GM23338 (cell line): ENCODE data around the gene PFDN4. TPM values are rescaled to one million over a fixed set of nuclear protein-coding genes. Genes with fewer than 3 reads are reported as not detected.

Experiments used
- ATAC-seq: fragments of 200-7000 bp; cut with Tn5 transposase; 3 replicates; pipeline ENCODE4 v1.9.1; 2020
- DNase-seq: peaks from one replicate; pipeline ENCODE4 v3.0.0-alpha.2; 2015; ENCODE audit warnings: low spot score
- H2AFZ ChIP-seq: fragments of 200-600 bp; sonication (generic); 2 replicates; pipeline ENCODE4 v1.8.0; 2016; ENCODE audit warnings: antibody characterized with exemption, mild to moderate bottlenecking, moderate library complexity
- H3F3A ChIP-seq: fragments of 200-600 bp; sonication (generic); replicated peaks from 2 replicates; pipeline ENCODE4 v1.8.0; 2017; ENCODE audit warnings: antibody characterized with exemption, mixed run types, low read depth
- H3K27ac ChIP-seq: fragments of 200-600 bp; sonication (generic); 2 replicates; pipeline ENCODE4 v1.6.1; 2016; ENCODE audit warnings: low read depth
- H3K27me3 ChIP-seq: fragments of 200-600 bp; sonication (generic); 2 replicates; pipeline ENCODE4 v1.8.0; 2016; ENCODE audit warnings: mild to moderate bottlenecking, mixed run types, moderate library complexity; ENCODE audit not compliant: insufficient read depth
- H3K36me3 ChIP-seq: fragments of 200-600 bp; sonication (generic); 2 replicates; pipeline ENCODE4 v1.8.0; 2016; ENCODE audit warnings: mild to moderate bottlenecking; ENCODE audit not compliant: insufficient read depth
- H3K4me1 ChIP-seq: fragments of 200-600 bp; sonication (generic); 2 replicates; pipeline ENCODE4 v1.8.0; 2016; ENCODE audit warnings: mild to moderate bottlenecking, moderate library complexity; ENCODE audit not compliant: insufficient read depth
- H3K4me2 ChIP-seq: fragments of 200-600 bp; sonication (generic); 2 replicates; pipeline ENCODE4 v1.7.1; 2017; ENCODE audit warnings: mixed run types
- H3K4me3 ChIP-seq: fragments of 200-600 bp; sonication (generic); 2 replicates; pipeline ENCODE4 v1.6.1; 2016; ENCODE audit warnings: mixed run types
- H3K79me2 ChIP-seq: fragments of 200-600 bp; sonication (generic); replicated peaks from 2 replicates; pipeline ENCODE4 v1.8.0; 2017; ENCODE audit warnings: mild to moderate bottlenecking; ENCODE audit not compliant: insufficient read depth
- H3K9me2 ChIP-seq: fragments of 200-600 bp; sonication (generic); 2 replicates; pipeline ENCODE4 v1.8.0; 2017; ENCODE audit not compliant: insufficient read depth
- H4K20me1 ChIP-seq: fragments of 200-600 bp; sonication (generic); replicated peaks from 2 replicates; pipeline ENCODE4 v1.8.0; 2017; ENCODE audit warnings: mild to moderate bottlenecking; ENCODE audit not compliant: insufficient read depth
- H3K27ac Mint-ChIP-seq: 2 replicates; pipeline ENCODE4 v1.8.0; 2020; ENCODE audit warnings: inconsistent platforms, mild to moderate bottlenecking, moderate library complexity, mixed read lengths
- H3K27me3 Mint-ChIP-seq: 3 replicates; pipeline ENCODE4 v1.8.0; 2022; ENCODE audit warnings: low read depth, mild to moderate bottlenecking, moderate library complexity, mixed read lengths, inconsistent platforms; ENCODE audit not compliant: insufficient read depth, poor library complexity
- H3K36me3 Mint-ChIP-seq: 3 replicates; pipeline ENCODE4 v1.8.0; 2021; ENCODE audit warnings: low read depth, mild to moderate bottlenecking, inconsistent platforms, moderate library complexity, mixed read lengths
- H3K4me1 Mint-ChIP-seq: 3 replicates; pipeline ENCODE4 v1.8.0; 2020; ENCODE audit warnings: mild to moderate bottlenecking, inconsistent platforms, mixed read lengths
- H3K4me3 Mint-ChIP-seq: 3 replicates; pipeline ENCODE4 v1.8.0; 2021; ENCODE audit warnings: moderate library complexity, mild to moderate bottlenecking, inconsistent platforms, mixed read lengths
- H3K9me3 Mint-ChIP-seq: 3 replicates; pipeline ENCODE4 v1.8.0; 2020; ENCODE audit warnings: moderate library complexity, mild to moderate bottlenecking, inconsistent platforms, mixed read lengths
- CREB1 ChIP-seq: fragments of 250-450 bp; sonication (Bioruptor Pico); IDR thresholded peaks from 2 replicates; pipeline ENCODE4 v1.5.0; 2020; ENCODE audit warnings: low read depth, mild to moderate bottlenecking, moderate library complexity
- ETS1 ChIP-seq: IDR thresholded peaks from 2 replicates; pipeline ENCODE4 v1.6.1; 2016; ENCODE audit warnings: antibody characterized with exemption
- EZH2 ChIP-seq: fragments of 200-600 bp; sonication (generic); IDR thresholded peaks from one replicate; pipeline ENCODE4 v1.8.0; 2017; ENCODE audit warnings: antibody characterized with exemption, mild to moderate bottlenecking, low read depth; ENCODE audit not compliant: unreplicated experiment
- EZH2phosphoT487 ChIP-seq: fragments of 200-600 bp; sonication (generic); IDR thresholded peaks from one replicate; pipeline ENCODE4 v1.8.1; 2018; ENCODE audit warnings: antibody characterized with exemption; ENCODE audit not compliant: unreplicated experiment
- JUNB ChIP-seq: IDR thresholded peaks from one replicate; pipeline ENCODE4 v1.6.1; 2016; ENCODE audit warnings: antibody characterized with exemption; ENCODE audit not compliant: unreplicated experiment
- NANOG ChIP-seq: IDR thresholded peaks from 2 replicates; pipeline ENCODE4 v1.6.1; 2016; ENCODE audit warnings: antibody characterized with exemption, borderline replicate concordance
- POLR2AphosphoS5 ChIP-seq: IDR thresholded peaks from 2 replicates; pipeline ENCODE4 v1.6.1; 2016; ENCODE audit warnings: antibody characterized with exemption, low read depth
- ZNF114 ChIP-seq: fragments of 250-450 bp; sonication (Bioruptor Pico); IDR thresholded peaks from 2 replicates; pipeline ENCODE4 v1.5.0; 2020; ENCODE audit warnings: mild to moderate bottlenecking, moderate library complexity
- ZNF331 ChIP-seq: fragments of 250-450 bp; sonication (Bioruptor Pico); IDR thresholded peaks from 2 replicates; pipeline ENCODE4 v1.5.0; 2020; ENCODE audit warnings: low read depth, mild to moderate bottlenecking, moderate library complexity
- polyA plus RNA-seq: library from polyadenylated mRNA; unstranded; fragments of >200 nt; fragmentation: Nextera tagmentation; extraction: Ambion mirVana; gene quantifications from 2 replicates; pipeline ENCODE4 v1.2.1, GENCODE V29; 2016
- total RNA-seq: library from RNA; depleted of rRNA; stranded (reverse); fragments of >200 nt; shearing (Covaris generic); gene quantifications from 2 replicates; pipeline ENCODE4 v1.2.3, GENCODE V29; 2014
- TF ChIP-seq, protein P1 (sequence below), 2 experiments: fragments of 200-600 bp in 1 of 2; sonication (generic) in 1 of 2; conservative IDR thresholded peaks; 2 replicates each; pipeline versions ENCODE4 v1.5.1 to v1.6.1; 2016 to 2017; ENCODE audit warnings: antibody characterized with exemption in 2 of 2, low read depth in 2 of 2, mild to moderate bottlenecking in 2 of 2, moderate library complexity in 1 of 2
- TF ChIP-seq, protein P2 (sequence below): IDR thresholded peaks from one replicate; pipeline ENCODE4 v1.6.1; 2018; ENCODE audit warnings: antibody characterized with exemption; ENCODE audit not compliant: unreplicated experiment

The PFDN4 gene
- total and polyA plus RNA-seq, 2 experiments from 2014 or later: 105 to 477 TPM

- Mint-ChIP-seq H3K4me3 (no peak overlapping the region), H3K9me3 (peaks cover 3% of the 10 kb centered on the region; the same call in 1 of the 3 replicates), H3K4me1 (peaks cover 14% of the 10 kb centered on the region; the same call in 2 of the 3 replicates), H3K27me3 (peaks cover 43% of the 10 kb centered on the region), H3K27ac (no peak overlapping the region), H3K36me3 (no peaks in the 10 kb centered on the region)
- Histone ChIP-seq H3K4me1 (peaks cover 16% of the 10 kb centered on the region), H3K4me3 (no peak overlapping the region), H2AFZ (no peak overlapping the region), H4K20me1 (no peaks in the 10 kb centered on the region), H3F3A (no peaks in the 10 kb centered on the region), H3K27me3 (peaks cover 52% of the 10 kb centered on the region), H3K27ac (no peak overlapping the region), H3K79me2 (no peaks in the 10 kb centered on the region), H3K9me2 (no peaks in the 10 kb centered on the region), H3K4me2 (no peak overlapping the region), H3K36me3 (no peaks in the 10 kb centered on the region)
- DNase-seq (no peak), ATAC-seq (no peak)
- TF ChIP-seq POLR2AphosphoS5: no peak
- TF ChIP-seq ZNF331 (CRISPR knock-in tag): no peak
- no peak for TF ChIP-seq ETS1
- TF ChIP-seq, protein P1, sequence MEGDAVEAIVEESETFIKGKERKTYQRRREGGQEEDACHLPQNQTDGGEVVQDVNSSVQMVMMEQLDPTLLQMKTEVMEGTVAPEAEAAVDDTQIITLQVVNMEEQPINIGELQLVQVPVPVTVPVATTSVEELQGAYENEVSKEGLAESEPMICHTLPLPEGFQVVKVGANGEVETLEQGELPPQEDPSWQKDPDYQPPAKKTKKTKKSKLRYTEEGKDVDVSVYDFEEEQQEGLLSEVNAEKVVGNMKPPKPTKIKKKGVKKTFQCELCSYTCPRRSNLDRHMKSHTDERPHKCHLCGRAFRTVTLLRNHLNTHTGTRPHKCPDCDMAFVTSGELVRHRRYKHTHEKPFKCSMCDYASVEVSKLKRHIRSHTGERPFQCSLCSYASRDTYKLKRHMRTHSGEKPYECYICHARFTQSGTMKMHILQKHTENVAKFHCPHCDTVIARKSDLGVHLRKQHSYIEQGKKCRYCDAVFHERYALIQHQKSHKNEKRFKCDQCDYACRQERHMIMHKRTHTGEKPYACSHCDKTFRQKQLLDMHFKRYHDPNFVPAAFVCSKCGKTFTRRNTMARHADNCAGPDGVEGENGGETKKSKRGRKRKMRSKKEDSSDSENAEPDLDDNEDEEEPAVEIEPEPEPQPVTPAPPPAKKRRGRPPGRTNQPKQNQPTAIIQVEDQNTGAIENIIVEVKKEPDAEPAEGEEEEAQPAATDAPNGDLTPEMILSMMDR (conservative IDR thresholded peaks at IDR 0.05; ENCODE audit: low read depth in 2 of 2): no peak
- no peak for TF ChIP-seq EZH2
- TF ChIP-seq, protein P2, sequence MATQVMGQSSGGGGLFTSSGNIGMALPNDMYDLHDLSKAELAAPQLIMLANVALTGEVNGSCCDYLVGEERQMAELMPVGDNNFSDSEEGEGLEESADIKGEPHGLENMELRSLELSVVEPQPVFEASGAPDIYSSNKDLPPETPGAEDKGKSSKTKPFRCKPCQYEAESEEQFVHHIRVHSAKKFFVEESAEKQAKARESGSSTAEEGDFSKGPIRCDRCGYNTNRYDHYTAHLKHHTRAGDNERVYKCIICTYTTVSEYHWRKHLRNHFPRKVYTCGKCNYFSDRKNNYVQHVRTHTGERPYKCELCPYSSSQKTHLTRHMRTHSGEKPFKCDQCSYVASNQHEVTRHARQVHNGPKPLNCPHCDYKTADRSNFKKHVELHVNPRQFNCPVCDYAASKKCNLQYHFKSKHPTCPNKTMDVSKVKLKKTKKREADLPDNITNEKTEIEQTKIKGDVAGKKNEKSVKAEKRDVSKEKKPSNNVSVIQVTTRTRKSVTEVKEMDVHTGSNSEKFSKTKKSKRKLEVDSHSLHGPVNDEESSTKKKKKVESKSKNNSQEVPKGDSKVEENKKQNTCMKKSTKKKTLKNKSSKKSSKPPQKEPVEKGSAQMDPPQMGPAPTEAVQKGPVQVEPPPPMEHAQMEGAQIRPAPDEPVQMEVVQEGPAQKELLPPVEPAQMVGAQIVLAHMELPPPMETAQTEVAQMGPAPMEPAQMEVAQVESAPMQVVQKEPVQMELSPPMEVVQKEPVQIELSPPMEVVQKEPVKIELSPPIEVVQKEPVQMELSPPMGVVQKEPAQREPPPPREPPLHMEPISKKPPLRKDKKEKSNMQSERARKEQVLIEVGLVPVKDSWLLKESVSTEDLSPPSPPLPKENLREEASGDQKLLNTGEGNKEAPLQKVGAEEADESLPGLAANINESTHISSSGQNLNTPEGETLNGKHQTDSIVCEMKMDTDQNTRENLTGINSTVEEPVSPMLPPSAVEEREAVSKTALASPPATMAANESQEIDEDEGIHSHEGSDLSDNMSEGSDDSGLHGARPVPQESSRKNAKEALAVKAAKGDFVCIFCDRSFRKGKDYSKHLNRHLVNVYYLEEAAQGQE: no peak
- no peak for TF ChIP-seq EZH2phosphoT487
- TF ChIP-seq JUNB: no peak
- no peak for TF ChIP-seq ZNF114
- no peak for TF ChIP-seq CREB1 (CRISPR knock-in tag)
- TF ChIP-seq NANOG: no peak
Observed at GRCh38 chr20:54176610-54177009, 31.3 kb upstream of the PFDN4 start.
